HEK293 (cell line): ENCODE results near the gene ANKZF1.

ENCODE experiments used
- BCL6B ChIP-seq: fragments of 450-650 bp; formaldehyde crosslinking; IDR thresholded peaks from 2 replicates; pipeline ENCODE4 v1.5.1; 2017; ENCODE audit warnings: missing biosample characterization, missing genetic modification characterization
- HOXA7 ChIP-seq: sonication (generic); formaldehyde crosslinking; IDR thresholded peaks from 2 replicates; pipeline ENCODE4 v1.8.1; 2022; ENCODE audit warnings: missing genetic modification reagents, borderline replicate concordance
- HOXD13 ChIP-seq: sonication (generic); formaldehyde crosslinking; IDR thresholded peaks from 2 replicates; pipeline ENCODE4 v1.8.0; 2022; ENCODE audit warnings: missing genetic modification reagents, borderline replicate concordance
- KLF1 ChIP-seq: fragments of 450-650 bp; formaldehyde crosslinking; IDR thresholded peaks from 2 replicates; pipeline ENCODE4 v1.5.1; 2016; ENCODE audit warnings: missing biosample characterization, missing genetic modification characterization
- KLF16 ChIP-seq: fragments of 450-650 bp; formaldehyde crosslinking; IDR thresholded peaks from 2 replicates; pipeline ENCODE4 v1.5.1; 2017; ENCODE audit warnings: missing biosample characterization, missing genetic modification characterization
- KLF7 ChIP-seq: fragments of 450-650 bp; formaldehyde crosslinking; IDR thresholded peaks from 2 replicates; pipeline ENCODE4 v1.5.1; 2016; ENCODE audit warnings: missing biosample characterization, missing genetic modification characterization, borderline replicate concordance
- KLF9 ChIP-seq: fragments of 450-650 bp; formaldehyde crosslinking; IDR thresholded peaks from 2 replicates; pipeline ENCODE4 v1.5.1; 2016; ENCODE audit warnings: missing biosample characterization, missing genetic modification characterization, low read depth
- MEIS1 ChIP-seq: sonication (generic); formaldehyde crosslinking; IDR thresholded peaks from 2 replicates; pipeline ENCODE4 v1.8.1; 2022; ENCODE audit warnings: missing genetic modification reagents, mild to moderate bottlenecking, borderline replicate concordance
- MZF1 ChIP-seq: fragments of 450-650 bp; formaldehyde crosslinking; IDR thresholded peaks from 2 replicates; pipeline ENCODE4 v1.5.1; 2017; ENCODE audit warnings: missing biosample characterization, missing genetic modification characterization, borderline replicate concordance
- SCRT1 ChIP-seq: fragments of 450-650 bp; formaldehyde crosslinking; IDR thresholded peaks from 2 replicates; pipeline ENCODE4 v1.5.1; 2016; ENCODE audit warnings: missing biosample characterization, missing genetic modification characterization, borderline replicate concordance
- SP3 ChIP-seq: fragments of 450-650 bp; formaldehyde crosslinking; IDR thresholded peaks from 2 replicates; pipeline ENCODE4 v1.5.1; 2016; ENCODE audit warnings: missing biosample characterization, missing genetic modification characterization
- TRIM28 ChIP-seq: IDR thresholded peaks from 2 replicates; pipeline ENCODE4 v1.6.1; 2011; ENCODE audit warnings: low read length, control low read depth, borderline replicate concordance
- ZBTB17 ChIP-seq: fragments of 450-650 bp; formaldehyde crosslinking; IDR thresholded peaks from 2 replicates; pipeline ENCODE4 v1.5.1; 2016; ENCODE audit warnings: missing biosample characterization, missing genetic modification characterization
- ZBTB21 ChIP-seq: fragments of 450-650 bp; formaldehyde crosslinking; IDR thresholded peaks from 2 replicates; pipeline ENCODE4 v1.5.1; 2017; ENCODE audit warnings: missing biosample characterization, missing genetic modification characterization
- ZFHX2 ChIP-seq: fragments of 450-650 bp; formaldehyde crosslinking; conservative IDR thresholded peaks from 2 replicates; pipeline ENCODE4 v1.5.1; 2016; ENCODE audit warnings: missing biosample characterization, missing genetic modification characterization
- ZNF16 ChIP-seq: fragments of 450-650 bp; formaldehyde crosslinking; IDR thresholded peaks from 2 replicates; pipeline ENCODE4 v1.5.1; 2016; ENCODE audit warnings: low read depth, missing biosample characterization, missing genetic modification characterization
- ZNF184 ChIP-seq: fragments of 450-650 bp; IDR thresholded peaks from 2 replicates; pipeline ENCODE4 v1.5.1; 2018; ENCODE audit warnings: missing biosample characterization, mild to moderate bottlenecking, missing genetic modification characterization
- ZNF221 ChIP-seq: fragments of 450-650 bp; formaldehyde crosslinking; IDR thresholded peaks from 2 replicates; pipeline ENCODE4 v1.5.1; 2017; ENCODE audit warnings: missing biosample characterization, missing genetic modification characterization, borderline replicate concordance
- ZNF335 ChIP-seq: fragments of 450-650 bp; formaldehyde crosslinking; conservative IDR thresholded peaks from 2 replicates; pipeline ENCODE4 v1.5.1; 2016; ENCODE audit warnings: missing biosample characterization, missing genetic modification characterization
- ZNF391 ChIP-seq: fragments of 450-650 bp; formaldehyde crosslinking; IDR thresholded peaks from 2 replicates; pipeline ENCODE4 v1.5.1; 2016; ENCODE audit warnings: low read depth, missing biosample characterization, missing genetic modification characterization, borderline replicate concordance
- ZNF416 ChIP-seq: fragments of 450-650 bp; formaldehyde crosslinking; IDR thresholded peaks from 2 replicates; pipeline ENCODE4 v1.5.1; 2016; ENCODE audit warnings: missing biosample characterization, missing genetic modification characterization
- ZNF423 ChIP-seq: fragments of 450-650 bp; formaldehyde crosslinking; IDR thresholded peaks from 2 replicates; pipeline ENCODE4 v1.5.1; 2016; ENCODE audit warnings: missing biosample characterization, missing genetic modification characterization
- ZNF473 ChIP-seq: fragments of 450-650 bp; formaldehyde crosslinking; IDR thresholded peaks from 2 replicates; pipeline ENCODE4 v1.5.1; 2017; ENCODE audit warnings: missing biosample characterization, missing genetic modification characterization
- ZNF600 ChIP-seq: fragments of 450-650 bp; formaldehyde crosslinking; IDR thresholded peaks from 2 replicates; pipeline ENCODE4 v1.5.1; 2016; ENCODE audit warnings: missing biosample characterization, missing genetic modification characterization
- ZNF629 ChIP-seq: fragments of 450-650 bp; formaldehyde crosslinking; IDR thresholded peaks from 2 replicates; pipeline ENCODE4 v1.5.1; 2017; ENCODE audit warnings: missing biosample characterization, missing genetic modification characterization
- ZNF677 ChIP-seq: fragments of 450-650 bp; IDR thresholded peaks from 2 replicates; pipeline ENCODE4 v1.5.0; 2018; ENCODE audit warnings: missing biosample characterization, mild to moderate bottlenecking, missing genetic modification characterization, moderate library complexity
- ZNF747 ChIP-seq: fragments of 450-650 bp; formaldehyde crosslinking; IDR thresholded peaks from 2 replicates; pipeline ENCODE4 v1.5.1; 2016; ENCODE audit warnings: missing biosample characterization, missing genetic modification characterization
- ZNF777 ChIP-seq: fragments of 450-650 bp; formaldehyde crosslinking; IDR thresholded peaks from 2 replicates; pipeline ENCODE4 v1.5.1; 2017; ENCODE audit warnings: missing biosample characterization, missing genetic modification characterization, borderline replicate concordance
- ZNF843 ChIP-seq: fragments of 450-650 bp; formaldehyde crosslinking; IDR thresholded peaks from 2 replicates; pipeline ENCODE4 v1.5.1; 2016; ENCODE audit warnings: missing biosample characterization, missing genetic modification characterization
- TF ChIP-seq, protein P1 (sequence below): fragments of 450-650 bp; formaldehyde crosslinking; IDR thresholded peaks from 2 replicates; pipeline ENCODE4 v1.5.1; 2016; ENCODE audit warnings: missing biosample characterization, missing genetic modification characterization
- TF ChIP-seq, protein P2 (sequence below): fragments of 450-650 bp; formaldehyde crosslinking; IDR thresholded peaks from 2 replicates; pipeline ENCODE4 v1.5.1; 2016; ENCODE audit warnings: missing biosample characterization, missing genetic modification characterization, low read depth
- TF ChIP-seq, protein P3 (sequence below): fragments of 450-650 bp; formaldehyde crosslinking; IDR thresholded peaks from 2 replicates; pipeline ENCODE4 v1.5.1; 2016; ENCODE audit warnings: missing biosample characterization, missing genetic modification characterization
- TF ChIP-seq, protein P4 (sequence below): fragments of 450-650 bp; formaldehyde crosslinking; IDR thresholded peaks from 2 replicates; pipeline ENCODE4 v1.5.1; 2017; ENCODE audit warnings: missing biosample characterization, mild to moderate bottlenecking, missing genetic modification characterization, moderate library complexity
- TF ChIP-seq, protein P5 (sequence below): sonication (generic); formaldehyde crosslinking; IDR thresholded peaks from 2 replicates; pipeline ENCODE4 v1.8.1; 2022; ENCODE audit warnings: mild to moderate bottlenecking, moderate library complexity, missing genetic modification reagents

The ANKZF1 gene

DNA sequence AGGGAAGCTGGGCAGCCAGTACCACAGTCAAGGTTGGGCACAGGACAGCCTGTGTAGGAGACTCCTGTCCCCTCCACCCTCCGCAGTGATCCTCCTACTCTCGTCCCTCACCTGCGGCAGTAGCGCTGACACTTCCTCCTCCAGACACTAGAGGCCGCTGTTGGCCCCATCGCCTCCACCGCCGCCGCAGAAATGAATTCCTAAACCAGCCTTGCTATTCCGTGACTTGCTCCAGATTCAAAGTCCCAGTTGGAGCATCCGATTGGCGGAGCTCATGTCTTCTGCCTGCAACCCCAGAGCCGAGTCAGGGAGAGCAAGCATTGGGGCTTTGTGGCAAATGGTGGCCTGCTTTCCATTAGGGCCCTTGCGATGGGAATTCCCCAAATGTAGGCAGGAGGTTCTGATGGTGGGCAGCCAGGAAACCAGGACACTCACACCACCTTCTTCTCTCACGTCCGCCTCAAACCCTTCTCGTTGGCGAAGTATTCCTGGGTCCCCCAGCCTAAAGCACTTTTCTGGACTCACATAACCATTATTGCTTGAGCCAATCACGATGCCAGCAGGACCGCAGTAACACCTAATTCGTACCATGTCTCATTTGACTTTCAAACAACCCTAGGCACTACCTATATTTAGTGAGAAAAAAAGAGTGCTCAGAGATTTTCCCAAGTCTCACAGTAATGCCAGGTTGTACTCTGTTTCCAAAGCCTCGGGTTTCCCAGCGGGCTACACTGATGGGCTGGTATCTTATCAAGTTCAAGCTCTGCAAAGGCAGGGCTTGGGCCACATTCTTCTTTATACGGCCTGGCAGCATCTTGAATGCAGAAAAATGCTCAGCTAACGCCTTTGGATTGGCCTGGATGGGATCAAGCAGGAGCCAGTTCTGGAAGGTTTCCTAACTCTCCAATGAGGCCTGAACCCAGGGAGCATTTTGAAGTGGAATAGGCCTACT lies 48.4 kb downstream of the ANKZF1 start (continued):
- no peak for TF ChIP-seq ZNF391 (tag by site-specific recombination)
- TF ChIP-seq SCRT1 (tag by site-specific recombination): no peak
- no peak for TF ChIP-seq ZNF843 (tag by site-specific recombination)
- TF ChIP-seq KLF7 (tag by site-specific recombination): no peak
- TF ChIP-seq, protein P1, sequence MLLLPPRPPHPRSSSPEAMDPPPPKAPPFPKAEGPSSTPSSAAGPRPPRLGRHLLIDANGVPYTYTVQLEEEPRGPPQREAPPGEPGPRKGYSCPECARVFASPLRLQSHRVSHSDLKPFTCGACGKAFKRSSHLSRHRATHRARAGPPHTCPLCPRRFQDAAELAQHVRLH: no peak
- no peak for TF ChIP-seq ZNF473 (tag by site-specific recombination)
- no peak for TF ChIP-seq MZF1
- no peak for TF ChIP-seq KLF16 (tag by site-specific recombination)
- TF ChIP-seq TRIM28: peak; percentile 59; the same call in 1 of the 2 replicates
- no peak for TF ChIP-seq KLF9 (tag by site-specific recombination)
- TF ChIP-seq KLF1 (tag by site-specific recombination): no peak
- TF ChIP-seq ZNF777 (tag by site-specific recombination): no peak
- no peak for TF ChIP-seq ZBTB21 (tag by site-specific recombination)
- TF ChIP-seq BCL6B: no peak
- TF ChIP-seq ZNF221 (tag by site-specific recombination): no peak
- no peak for TF ChIP-seq MEIS1 (CRISPR knock-in tag)
- no peak for TF ChIP-seq ZNF629 (tag by site-specific recombination)
- no peak for TF ChIP-seq ZNF747 (tag by site-specific recombination)
- no peak for TF ChIP-seq ZNF677
- peak; percentile 63 for TF ChIP-seq ZFHX2 (tag by site-specific recombination)
- TF ChIP-seq, protein P2, sequence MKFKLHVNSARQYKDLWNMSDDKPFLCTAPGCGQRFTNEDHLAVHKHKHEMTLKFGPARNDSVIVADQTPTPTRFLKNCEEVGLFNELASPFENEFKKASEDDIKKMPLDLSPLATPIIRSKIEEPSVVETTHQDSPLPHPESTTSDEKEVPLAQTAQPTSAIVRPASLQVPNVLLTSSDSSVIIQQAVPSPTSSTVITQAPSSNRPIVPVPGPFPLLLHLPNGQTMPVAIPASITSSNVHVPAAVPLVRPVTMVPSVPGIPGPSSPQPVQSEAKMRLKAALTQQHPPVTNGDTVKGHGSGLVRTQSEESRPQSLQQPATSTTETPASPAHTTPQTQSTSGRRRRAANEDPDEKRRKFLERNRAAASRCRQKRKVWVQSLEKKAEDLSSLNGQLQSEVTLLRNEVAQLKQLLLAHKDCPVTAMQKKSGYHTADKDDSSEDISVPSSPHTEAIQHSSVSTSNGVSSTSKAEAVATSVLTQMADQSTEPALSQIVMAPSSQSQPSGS (tag by site-specific recombination): no peak
- TF ChIP-seq, protein P3, sequence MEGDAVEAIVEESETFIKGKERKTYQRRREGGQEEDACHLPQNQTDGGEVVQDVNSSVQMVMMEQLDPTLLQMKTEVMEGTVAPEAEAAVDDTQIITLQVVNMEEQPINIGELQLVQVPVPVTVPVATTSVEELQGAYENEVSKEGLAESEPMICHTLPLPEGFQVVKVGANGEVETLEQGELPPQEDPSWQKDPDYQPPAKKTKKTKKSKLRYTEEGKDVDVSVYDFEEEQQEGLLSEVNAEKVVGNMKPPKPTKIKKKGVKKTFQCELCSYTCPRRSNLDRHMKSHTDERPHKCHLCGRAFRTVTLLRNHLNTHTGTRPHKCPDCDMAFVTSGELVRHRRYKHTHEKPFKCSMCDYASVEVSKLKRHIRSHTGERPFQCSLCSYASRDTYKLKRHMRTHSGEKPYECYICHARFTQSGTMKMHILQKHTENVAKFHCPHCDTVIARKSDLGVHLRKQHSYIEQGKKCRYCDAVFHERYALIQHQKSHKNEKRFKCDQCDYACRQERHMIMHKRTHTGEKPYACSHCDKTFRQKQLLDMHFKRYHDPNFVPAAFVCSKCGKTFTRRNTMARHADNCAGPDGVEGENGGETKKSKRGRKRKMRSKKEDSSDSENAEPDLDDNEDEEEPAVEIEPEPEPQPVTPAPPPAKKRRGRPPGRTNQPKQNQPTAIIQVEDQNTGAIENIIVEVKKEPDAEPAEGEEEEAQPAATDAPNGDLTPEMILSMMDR (tag by site-specific recombination): peak; percentile 94
- TF ChIP-seq ZBTB17 (tag by site-specific recombination): peak; percentile 82
- no peak for TF ChIP-seq ZNF423 (tag by site-specific recombination)
- TF ChIP-seq SP3 (tag by site-specific recombination): no peak
- no peak for TF ChIP-seq ZNF416 (tag by site-specific recombination)
- peak; percentile 97 for TF ChIP-seq ZNF600
- TF ChIP-seq ZNF16 (tag by site-specific recombination): no peak
- TF ChIP-seq HOXD13 (CRISPR knock-in tag): no peak
- no peak for TF ChIP-seq ZNF184 (tag by site-specific recombination)
- peak; percentile 49 for TF ChIP-seq ZNF335 (tag by site-specific recombination)
- TF ChIP-seq, protein P4, sequence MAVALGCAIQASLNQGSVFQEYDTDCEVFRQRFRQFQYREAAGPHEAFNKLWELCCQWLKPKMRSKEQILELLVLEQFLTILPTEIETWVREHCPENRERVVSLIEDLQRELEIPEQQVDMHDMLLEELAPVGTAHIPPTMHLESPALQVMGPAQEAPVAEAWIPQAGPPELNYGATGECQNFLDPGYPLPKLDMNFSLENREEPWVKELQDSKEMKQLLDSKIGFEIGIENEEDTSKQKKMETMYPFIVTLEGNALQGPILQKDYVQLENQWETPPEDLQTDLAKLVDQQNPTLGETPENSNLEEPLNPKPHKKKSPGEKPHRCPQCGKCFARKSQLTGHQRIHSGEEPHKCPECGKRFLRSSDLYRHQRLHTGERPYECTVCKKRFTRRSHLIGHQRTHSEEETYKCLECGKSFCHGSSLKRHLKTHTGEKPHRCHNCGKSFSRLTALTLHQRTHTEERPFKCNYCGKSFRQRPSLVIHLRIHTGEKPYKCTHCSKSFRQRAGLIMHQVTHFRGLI (tag by site-specific recombination): no peak
- TF ChIP-seq, protein P5, sequence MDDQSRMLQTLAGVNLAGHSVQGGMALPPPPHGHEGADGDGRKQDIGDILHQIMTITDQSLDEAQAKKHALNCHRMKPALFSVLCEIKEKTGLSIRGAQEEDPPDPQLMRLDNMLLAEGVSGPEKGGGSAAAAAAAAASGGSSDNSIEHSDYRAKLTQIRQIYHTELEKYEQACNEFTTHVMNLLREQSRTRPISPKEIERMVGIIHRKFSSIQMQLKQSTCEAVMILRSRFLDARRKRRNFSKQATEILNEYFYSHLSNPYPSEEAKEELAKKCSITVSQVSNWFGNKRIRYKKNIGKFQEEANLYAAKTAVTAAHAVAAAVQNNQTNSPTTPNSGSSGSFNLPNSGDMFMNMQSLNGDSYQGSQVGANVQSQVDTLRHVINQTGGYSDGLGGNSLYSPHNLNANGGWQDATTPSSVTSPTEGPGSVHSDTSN: no peak
- TF ChIP-seq HOXA7 (CRISPR knock-in tag): no peak
